ENCODE results near the gene FGD6.
A peak's percentile ranks its signal among the peaks of the same experiment; 100 is the strongest.
"Not testable (repeated sequence)": the region's sequence is repeated elsewhere in the genome, so short reads cannot be mapped to it uniquely, and the experiment has no call there.

The FGD6 gene

GRCh38 chr12:95173392-95174251 is 43.6 kb downstream of the FGD6 start:
- DNase-seq, result peak; percentile 53

GRCh38 chr12:95169368-95169767 is 47.9 kb downstream of the FGD6 start:
- peak; percentile 67 for DNase-seq

GRCh38 chr12:95168746-95169145 is 48.5 kb downstream of the FGD6 start:
- no peak for DNase-seq

DNA sequence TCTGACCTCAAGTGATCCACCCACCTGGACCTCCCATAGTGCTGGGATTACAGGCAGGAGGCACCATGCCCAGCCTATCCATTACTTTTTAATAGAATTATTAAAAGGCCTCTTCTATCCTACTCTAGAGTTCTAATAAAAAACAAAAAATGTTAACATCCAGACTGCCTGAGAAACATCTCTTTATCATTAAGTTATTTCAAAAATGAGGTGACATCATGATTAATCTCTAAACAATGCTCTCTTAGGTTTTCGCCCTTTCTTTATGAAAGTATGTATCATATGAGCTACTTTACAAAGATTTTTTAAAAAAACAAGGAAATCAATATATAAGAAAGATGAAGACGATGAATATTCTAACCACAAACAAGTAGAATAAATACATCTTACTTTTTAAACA is 52.6 kb downstream of the FGD6 start:
- no peak for DNase-seq

DNA sequence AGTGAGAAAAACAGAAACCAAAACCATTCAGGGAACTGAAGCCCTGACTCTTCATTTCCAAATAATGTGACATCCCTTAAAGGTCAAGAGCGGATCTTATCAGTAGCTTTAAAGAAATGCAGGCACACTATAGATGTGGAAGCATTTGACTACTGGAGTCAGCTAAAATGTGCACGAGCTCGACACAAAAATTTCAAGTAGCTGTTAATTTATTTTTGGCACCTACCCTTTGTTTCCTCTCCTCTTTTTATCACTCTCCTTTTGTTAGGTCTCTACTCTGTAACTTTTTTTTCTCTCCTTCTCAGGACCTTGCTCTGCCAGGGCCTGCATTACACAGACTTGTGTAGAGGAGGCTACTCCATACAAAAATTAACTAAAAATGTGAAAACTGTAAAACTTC is 58.3 kb downstream of the FGD6 start:
- DNase-seq, result no peak

GRCh38 chr12:95151821-95152220 is 65.4 kb downstream of the FGD6 start:
- no peak for DNase-seq

DNA sequence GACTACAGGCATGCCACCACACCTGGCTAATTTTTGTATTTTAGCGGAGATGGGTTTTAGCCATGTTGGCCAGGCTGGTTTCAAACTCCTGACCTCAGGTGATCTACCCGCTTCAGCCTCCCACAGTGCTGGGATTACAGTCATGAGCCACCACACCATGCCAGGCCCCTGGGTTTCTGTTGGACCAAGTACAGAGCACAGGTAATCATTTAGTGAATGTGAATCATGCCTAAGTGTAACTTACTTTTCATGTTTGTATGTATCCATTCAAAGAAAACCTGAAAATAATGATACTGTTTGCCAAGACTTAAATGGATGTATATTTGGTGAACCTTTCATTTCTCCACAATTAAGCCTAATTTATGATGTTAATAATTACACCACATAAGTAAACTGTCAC is 65.9 kb downstream of the FGD6 start:
- DNase-seq, result no peak

DNA sequence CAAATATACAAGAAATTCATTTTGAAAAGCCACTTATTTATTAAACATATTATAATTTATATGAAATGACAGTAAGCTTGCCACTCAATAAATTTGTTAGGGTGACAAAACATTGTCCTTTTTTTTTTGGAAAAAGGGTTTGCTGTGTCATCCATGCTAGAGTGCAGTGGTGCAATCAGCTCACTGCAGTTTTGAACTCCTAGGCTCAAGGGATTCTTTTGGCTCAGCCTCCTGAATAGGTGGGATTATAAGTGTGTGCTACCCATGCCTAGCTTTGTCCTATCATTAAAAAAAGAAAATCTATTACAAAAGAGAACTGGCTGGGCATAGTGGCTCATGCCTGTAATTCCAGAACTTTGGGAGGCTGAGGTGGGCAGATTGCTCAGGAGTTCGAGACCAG is 66.8 kb downstream of the FGD6 start:
- DNase-seq, result no peak

- no peak for DNase-seq
Observed at GRCh38 chr12:95147866-95148265, 69.4 kb downstream of the FGD6 start.

- no peak for DNase-seq
Observed at GRCh38 chr12:95146769-95147168, 70.5 kb downstream of the FGD6 start.

- DNase-seq, result no peak
Observed at GRCh38 chr12:95143621-95144205, 73.6 kb downstream of the FGD6 start.

GRCh38 chr12:95142431-95143151 is 74.7 kb downstream of the FGD6 start:
- no peak for DNase-seq

- DNase-seq, result no peak
Observed at GRCh38 chr12:95141310-95141709, 76.0 kb downstream of the FGD6 start.

DNA sequence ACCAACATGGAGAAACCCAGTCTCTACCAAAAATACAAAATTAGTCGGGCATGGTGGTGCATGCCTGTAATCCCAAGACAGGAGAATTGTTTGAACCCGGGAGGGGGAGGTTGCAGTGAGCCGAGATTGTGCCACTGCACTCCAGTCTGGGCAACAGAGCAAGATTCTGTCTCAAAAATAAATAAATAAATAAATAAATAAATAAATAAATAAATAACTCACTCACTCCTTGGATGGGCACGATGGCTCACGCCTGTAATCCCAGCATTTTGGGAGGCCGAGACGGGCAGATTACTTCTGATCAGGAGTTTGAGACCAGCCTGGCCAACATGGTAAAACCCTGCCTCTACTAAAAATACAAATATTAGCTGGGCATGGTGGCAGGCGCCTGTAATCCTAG is 79.2 kb downstream of the FGD6 start:
- not testable (repeated sequence) for DNase-seq

- DNase-seq, result no peak
Observed at GRCh38 chr12:95136598-95136997, 80.7 kb downstream of the FGD6 start.

GRCh38 chr12:95134085-95134484 is 83.2 kb downstream of the FGD6 start:
- DNase-seq, result no peak

GRCh38 chr12:95131589-95132340 is 85.5 kb downstream of the FGD6 start:
- no peak for DNase-seq

DNA sequence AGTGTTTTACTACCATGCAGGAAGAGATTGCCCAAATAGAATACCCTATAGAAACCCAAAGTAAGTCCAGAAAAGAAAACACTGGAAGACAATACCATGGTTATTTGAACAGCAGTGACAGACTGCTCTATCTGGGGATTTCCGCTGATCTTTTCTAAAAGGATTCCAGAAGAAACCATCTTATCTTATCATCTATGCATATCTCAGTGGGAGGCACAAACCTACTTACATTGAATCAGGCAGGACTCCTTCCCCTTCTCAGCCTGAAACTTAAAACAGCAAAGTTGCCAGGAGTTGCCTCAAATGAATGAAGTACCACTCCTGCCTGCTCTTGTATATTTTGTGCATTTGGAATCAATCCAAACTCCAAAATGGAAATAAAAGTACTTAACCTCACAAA is 87.2 kb downstream of the FGD6 start:
- DNase-seq, result no peak

- DNase-seq, result no peak
Observed at GRCh38 chr12:95129115-95129514, 88.2 kb downstream of the FGD6 start.

DNA sequence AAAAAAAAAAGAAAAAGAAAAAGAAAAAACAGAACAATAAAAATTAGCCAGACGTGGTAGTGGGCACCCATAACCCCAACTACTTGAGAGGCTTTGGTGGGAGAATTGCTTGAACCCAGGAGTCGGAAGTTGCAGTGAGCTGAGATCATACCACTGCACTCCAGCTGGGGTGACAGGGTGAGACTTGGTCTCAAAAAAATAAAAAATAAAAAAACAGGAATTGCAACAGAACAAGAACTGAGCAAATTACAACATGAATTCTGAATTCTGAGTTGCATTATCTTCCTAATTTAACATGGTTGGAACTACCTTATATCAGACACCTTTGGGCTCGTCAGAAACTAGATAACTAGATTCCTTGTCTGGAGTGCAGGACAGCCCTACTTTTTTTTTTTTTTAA is 90.5 kb downstream of the FGD6 start:
- no peak for DNase-seq

DNA sequence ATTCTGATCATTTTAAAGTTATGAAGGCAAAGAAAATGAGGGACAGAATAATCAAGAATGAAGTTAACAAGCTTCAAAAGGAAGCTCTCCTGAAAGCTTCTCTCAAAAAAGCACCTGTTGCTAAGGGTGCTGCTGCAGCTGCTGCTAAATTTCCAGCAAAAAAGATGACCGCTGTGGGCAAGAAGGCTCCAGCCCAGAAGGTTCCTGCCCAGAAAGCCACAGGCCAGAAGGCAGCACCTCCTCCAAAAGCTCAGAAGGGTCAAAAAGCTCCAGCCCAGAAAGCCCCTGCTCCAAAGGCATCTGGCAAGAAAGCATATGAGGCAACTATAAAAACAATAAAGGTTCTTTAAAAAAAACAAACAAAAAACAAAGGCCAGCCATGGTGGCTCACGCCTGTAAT is 91.2 kb downstream of the FGD6 start:
- DNase-seq, result no peak

GRCh38 chr12:95124106-95124505 is 93.2 kb downstream of the FGD6 start:
- DNase-seq, result no peak

DNA sequence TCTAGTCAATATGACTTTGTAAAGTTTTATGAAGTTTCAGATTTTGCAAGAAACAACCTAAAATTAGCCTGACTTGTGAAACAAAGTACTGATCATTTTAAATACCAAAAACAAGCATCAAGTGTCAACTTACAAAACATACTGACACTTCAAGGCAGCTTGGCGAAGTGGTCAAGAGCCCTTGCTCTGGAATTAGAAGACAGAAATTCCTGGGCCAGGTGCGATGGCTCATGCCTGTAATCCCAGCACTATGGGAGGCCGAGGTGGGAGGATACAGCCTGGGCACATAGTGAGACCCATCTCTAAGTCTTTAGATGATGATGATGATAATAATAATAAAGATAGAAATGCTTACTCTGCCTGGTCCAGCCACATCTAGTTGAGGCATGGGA is 98.5 kb downstream of the FGD6 start:
- DNase-seq, result no peak

Data from hematopoietic multipotent progenitor cell treated with erythropoietin and hydrocortisone succinate and interleukin-3 and kit ligand, for 4 days (in vitro differentiated cells).